MM.1S (cell line): ENCODE data around the gene DNAJC17.

ENCODE experiments used
- EZH2phosphoT487 ChIP-seq: fragments of 300-600 bp; sonication (generic); IDR thresholded peaks from 2 replicates; pipeline ENCODE4 v1.6.1; 2018; ENCODE audit warnings: antibody characterized with exemption, low read length
- TF ChIP-seq, protein P1 (sequence below): fragments of 300-600 bp; sonication (generic); IDR thresholded peaks from 2 replicates; pipeline ENCODE4 v1.5.1; 2016; ENCODE audit warnings: antibody characterized with exemption, low read length, mixed read lengths

- TF ChIP-seq EZH2phosphoT487, result no peak
- TF ChIP-seq, protein P1, sequence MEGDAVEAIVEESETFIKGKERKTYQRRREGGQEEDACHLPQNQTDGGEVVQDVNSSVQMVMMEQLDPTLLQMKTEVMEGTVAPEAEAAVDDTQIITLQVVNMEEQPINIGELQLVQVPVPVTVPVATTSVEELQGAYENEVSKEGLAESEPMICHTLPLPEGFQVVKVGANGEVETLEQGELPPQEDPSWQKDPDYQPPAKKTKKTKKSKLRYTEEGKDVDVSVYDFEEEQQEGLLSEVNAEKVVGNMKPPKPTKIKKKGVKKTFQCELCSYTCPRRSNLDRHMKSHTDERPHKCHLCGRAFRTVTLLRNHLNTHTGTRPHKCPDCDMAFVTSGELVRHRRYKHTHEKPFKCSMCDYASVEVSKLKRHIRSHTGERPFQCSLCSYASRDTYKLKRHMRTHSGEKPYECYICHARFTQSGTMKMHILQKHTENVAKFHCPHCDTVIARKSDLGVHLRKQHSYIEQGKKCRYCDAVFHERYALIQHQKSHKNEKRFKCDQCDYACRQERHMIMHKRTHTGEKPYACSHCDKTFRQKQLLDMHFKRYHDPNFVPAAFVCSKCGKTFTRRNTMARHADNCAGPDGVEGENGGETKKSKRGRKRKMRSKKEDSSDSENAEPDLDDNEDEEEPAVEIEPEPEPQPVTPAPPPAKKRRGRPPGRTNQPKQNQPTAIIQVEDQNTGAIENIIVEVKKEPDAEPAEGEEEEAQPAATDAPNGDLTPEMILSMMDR, result no peak
Measured at GRCh38 chr15:40766194-40766815, 41.0 kb downstream of the DNAJC17 start.
